Left forelimb (tissue), 1 donor: ENCODE results near the gene RIPPLY2.
"Not testable (repeated sequence)": the region's sequence is repeated elsewhere in the genome, so short reads cannot be mapped to it uniquely, and the experiment has no call there.

ENCODE experiments used
- DNase-seq: peaks from one replicate; pipeline ENCODE4 v3.0.0-alpha.2; 2018; ENCODE audit warnings: low spot score

Gene RIPPLY2

DNA sequence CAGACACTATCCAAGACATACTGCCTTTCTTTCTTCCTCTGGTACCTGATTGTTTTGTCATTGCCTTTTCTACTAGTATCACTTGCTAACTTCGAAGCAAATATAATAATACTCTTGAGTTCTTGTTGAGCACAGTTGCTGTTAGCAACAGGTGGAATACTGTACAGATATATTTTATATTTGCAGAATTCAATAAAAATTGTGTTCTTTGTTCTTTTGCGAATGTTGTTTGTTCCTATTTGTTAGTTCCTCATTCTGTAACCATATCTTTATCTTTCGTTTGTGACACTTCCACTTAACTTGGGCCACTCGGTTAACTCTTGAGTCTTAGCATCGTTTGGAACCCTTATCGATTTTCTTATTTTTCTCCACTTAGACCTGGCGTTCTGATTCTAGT is 7.2 kb downstream of the RIPPLY2 start:
- no peak for DNase-seq

DNA sequence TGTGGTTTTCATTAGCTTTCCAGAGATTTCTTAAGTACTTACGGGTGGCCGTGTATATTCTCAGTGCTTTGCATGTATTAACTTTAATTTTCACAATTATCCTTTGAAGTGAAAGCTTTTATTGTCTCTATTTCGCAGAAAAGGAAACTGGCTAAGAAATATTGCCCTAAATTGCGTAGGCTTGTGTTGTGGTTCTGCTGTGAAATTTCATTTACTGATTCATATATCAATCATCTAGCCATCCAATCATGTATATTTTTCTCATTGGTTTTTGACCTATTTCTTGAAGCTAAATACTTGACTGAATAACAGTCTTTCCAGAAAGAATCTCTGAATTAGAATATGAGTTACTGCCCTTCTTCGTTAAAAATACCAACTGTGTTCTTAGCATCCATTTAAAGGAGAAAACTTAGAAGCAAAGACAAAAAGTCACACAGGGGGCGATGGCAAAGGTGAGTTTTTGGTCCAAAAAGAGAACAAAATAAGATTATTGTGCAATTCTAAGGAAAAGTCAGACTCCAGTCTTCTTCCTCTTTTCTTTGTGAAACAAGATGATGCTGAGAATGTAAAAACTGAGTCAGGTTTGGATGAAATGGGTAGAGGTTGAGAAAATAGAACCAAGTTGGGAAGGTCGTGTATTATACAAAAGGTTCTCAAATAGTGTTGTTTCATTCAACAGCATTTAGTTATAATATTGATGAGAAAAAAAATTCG is 7.8 kb downstream of the RIPPLY2 start:
- no peak for DNase-seq

DNA sequence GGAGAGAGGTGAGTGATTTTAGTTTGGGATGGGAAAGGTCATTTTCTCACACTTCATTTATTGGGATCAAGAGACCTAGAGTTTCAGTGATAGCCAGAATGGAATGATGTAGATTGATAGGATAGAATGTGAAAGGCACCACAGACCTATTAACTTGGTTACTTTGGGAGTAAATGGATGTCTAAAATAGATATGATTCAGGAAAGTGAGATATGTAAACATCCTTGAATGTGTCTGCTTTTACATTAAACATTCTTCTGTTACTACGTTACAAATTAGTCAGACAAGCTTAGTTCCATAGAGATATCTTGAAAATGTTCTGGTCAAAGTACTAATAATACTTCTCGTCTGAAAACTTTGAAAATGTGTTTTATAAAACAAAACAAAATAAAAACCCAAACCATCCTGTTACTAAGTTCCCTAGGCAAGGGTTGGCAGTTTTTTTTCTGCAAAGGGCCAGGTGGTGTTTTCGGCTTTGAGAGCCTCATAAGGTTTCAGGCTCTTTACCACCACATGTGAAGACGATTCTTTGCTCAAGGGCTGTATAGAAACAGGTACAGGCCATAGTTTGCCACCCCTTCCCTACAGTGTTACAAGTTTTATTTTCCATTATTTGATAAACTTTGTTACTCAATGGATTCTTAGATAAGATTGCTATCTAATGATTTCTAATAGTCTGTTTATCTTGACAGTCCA is 9.8 kb downstream of the RIPPLY2 start:
- DNase-seq: no peak

GRCh38 chr6:83867043-83867442 is 13.9 kb downstream of the RIPPLY2 start:
- DNase-seq: no peak

DNA sequence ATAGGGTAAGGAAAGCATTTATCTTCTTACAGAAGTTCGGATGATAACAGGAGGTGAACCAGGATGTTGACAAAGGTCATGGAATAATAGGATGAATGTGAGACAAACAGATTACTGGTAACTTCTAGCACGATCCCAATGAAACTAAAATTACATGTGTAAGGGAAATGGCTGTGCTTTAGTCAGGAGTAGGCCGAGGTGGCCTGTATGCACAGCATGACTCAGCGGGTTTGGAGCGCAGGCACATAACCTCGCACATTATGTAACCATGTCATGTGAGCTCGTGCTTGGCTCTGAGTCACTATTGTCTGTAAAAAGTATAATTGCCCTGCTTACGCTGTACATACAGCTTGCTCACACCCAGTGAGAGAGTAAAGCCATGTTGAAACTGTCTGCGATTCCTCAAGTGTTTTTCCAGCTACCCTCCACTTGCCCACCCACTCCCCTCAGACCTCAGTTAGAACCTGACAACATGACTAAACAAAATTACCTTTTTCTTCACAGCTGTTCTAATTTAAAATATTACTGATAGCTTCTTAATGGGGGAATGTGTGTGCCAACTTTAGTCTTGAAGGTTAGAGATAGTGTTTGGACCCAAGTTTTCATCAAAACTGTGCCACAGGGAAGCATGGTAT is 14.5 kb downstream of the RIPPLY2 start:
- DNase-seq: no peak

- DNase-seq: no peak
Observed at GRCh38 chr6:83868639-83869038, 15.5 kb downstream of the RIPPLY2 start.

GRCh38 chr6:83870649-83871048 is 17.5 kb downstream of the RIPPLY2 start:
- no peak for DNase-seq

- DNase-seq: no peak
Observed at GRCh38 chr6:83872386-83873118, 19.4 kb downstream of the RIPPLY2 start.

GRCh38 chr6:83873869-83874268 is 20.7 kb downstream of the RIPPLY2 start:
- no peak for DNase-seq

DNA sequence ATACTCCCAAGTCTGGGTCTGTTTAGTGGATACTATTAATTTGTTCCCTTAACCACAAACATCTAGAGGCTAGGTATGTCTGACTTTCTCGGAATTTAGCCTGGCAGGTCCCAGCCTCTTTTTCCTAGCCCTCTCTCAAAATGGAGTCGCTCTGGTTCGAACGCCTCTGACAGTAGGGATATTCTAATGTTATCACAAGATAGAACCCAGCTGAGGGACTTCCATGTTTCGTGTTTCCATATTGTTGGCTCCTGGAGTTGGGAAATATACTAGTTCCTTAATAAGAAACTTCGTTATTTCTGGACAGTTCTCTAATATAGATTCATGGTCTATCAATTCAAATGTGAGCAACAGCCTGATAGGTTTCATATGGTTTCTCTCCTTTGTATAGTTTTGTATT is 22.7 kb downstream of the RIPPLY2 start:
- DNase-seq: no peak

- DNase-seq: no peak
Observed at GRCh38 chr6:83878902-83879644, 25.9 kb downstream of the RIPPLY2 start.

DNA sequence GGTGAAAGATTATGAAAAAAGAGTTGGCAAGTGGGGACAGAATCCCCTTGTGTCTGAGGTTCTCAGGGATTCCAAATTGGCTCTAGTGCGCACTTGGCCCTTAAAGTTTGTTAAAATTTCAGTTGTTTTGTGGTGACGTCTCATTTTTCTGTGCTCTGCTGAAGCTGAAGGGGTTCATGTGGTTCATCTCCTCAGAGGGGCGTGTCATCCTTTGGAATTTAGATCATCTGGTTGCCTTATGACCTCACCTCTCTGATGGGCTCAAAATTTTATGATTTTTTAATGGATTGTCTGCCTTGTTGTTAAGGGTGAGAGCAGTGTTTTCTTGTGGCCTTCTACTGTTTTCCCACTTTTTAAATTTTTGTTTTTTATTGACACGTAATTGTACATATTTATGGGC is 26.6 kb downstream of the RIPPLY2 start:
- DNase-seq: no peak

DNA sequence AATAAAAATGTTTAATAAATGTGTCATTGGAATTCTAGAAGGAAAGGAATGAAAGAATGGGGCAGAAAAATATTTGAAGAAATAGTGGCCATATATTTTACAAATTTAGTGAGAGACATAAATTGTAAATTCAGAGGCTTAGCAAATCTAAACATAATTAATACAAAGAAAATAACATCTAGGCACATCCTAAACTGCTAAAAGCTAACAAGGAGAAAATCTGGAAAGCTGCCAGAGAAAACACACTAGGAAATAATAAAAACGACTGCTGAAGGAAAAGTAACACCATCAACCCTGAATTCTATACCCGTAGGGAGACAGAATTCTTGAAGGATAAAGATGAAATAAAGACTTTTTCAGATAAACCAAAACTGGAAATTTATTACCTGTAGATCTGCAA is 30.1 kb downstream of the RIPPLY2 start:
- DNase-seq: no peak

GRCh38 chr6:83884523-83884922 is 31.4 kb downstream of the RIPPLY2 start:
- no peak for DNase-seq

DNA sequence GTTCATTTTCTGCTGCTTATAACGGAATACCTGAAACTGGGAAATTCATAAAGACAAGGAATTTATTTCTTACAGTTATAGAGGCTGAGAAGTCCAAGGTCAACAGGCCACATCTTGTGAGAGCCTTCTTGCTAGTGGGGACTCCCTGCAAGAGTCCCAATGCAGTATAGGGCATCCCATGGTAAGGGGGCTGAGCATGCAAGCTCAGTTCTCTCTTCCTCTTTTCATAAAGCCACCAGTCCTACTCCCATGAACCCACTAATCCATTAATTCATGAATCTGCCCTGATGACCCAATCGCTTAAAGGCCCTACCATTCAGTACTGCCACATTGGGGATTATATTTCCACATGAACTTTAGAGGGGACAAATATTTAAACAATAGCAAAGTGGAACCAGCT is 32.8 kb downstream of the RIPPLY2 start:
- no peak for DNase-seq

DNA sequence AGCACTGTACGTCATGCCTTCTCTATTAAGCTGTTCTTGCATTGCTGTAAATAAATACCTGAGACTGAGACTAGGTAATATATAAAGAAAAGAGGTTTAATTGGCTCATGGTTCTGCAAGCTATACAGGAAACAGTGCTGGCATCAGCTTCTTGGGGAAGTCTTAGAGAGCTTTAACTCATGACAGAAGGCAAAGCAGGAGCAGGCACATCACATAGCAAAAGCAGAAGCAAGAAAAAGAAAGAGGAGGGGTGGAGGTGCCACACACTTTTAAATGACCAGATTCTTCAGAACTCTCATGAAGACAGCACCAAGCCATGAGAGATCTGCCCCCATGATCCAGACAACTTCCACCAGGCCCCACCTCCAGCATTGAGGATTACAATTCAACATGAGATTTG is 36.5 kb downstream of the RIPPLY2 start:
- no peak for DNase-seq

DNA sequence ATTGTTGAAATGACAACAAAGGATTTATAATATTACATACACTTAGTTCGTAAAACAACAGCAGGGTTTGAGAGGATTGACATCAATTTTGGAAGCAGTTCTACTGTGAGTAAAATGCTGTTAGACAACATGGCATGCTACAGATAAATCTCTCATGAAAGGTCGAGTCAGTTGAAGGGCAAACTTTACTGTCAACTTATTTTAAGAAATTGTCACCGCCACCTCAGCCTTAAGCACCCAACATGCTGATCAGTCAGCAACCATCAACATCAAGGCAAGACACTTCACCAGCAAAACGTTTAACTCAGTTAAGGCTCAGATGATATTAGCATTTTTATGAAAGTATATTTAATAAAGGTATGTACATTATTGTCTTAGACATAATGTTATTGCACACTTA is 37.4 kb downstream of the RIPPLY2 start:
- no peak for DNase-seq

GRCh38 chr6:83891586-83891985 is 38.4 kb downstream of the RIPPLY2 start:
- DNase-seq: no peak

DNA sequence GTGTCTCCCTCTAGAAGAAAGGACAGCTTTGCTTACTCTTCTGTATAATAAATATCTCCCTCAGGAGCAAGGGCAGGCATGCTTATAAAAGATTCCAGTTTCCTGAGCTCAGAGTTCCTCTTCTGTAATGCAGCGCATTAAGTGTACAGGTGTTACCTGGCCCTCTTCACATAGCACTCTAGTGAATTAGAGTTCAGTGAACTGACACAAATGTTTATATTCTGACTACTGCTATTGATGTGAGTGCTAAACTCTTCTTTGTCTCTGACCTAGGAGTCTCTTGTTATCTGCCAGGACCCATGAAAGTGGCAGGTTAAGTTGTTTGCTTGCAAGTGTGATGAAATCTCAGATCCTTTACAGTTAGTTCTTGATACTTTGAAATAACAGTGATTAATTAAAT is 39.9 kb downstream of the RIPPLY2 start:
- DNase-seq: no peak

- DNase-seq: not testable (repeated sequence)
Observed at GRCh38 chr6:83897094-83897493, 43.9 kb downstream of the RIPPLY2 start.

DNA sequence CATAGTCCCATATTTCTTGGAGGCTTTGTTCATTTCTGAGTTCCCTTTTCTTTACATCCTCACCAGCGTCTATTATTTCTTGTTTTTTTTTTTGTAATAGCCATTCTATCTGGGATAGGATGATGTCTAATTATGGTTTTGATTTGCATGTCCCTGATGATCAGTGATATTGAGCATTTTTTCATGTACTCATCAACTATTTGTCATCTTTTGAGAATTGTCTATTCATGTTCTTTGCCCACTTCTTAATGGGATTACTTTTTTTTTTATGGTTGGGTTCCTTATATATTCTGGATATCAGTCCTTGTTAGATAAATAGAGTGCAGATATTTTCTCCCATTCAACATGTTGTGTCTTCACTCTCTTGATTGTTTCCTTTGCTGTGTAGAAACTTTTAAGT is 48.5 kb downstream of the RIPPLY2 start:
- DNase-seq: no peak

GRCh38 chr6:83904395-83904794 is 51.2 kb downstream of the RIPPLY2 start:
- no peak for DNase-seq
